Stimulated activated CD4-positive, alpha-beta T cell treated with anti-CD3 and anti-CD28 coated beads, TNF-alpha, amount 100 ng/mL, for 4 hours (primary cell): Measurements from ENCODE around the gene COMMD4.
"Not testable (repeated sequence)": the region's sequence is repeated elsewhere in the genome, so short reads cannot be mapped to it uniquely, and the experiment has no call there.

ENCODE experiments used
- DNase-seq, 3 experiments: peaks; one replicate each; pipeline ENCODE4 v3.0.0-alpha.2; 2020; ENCODE audit warnings: low read depth in 3 of 3

Gene COMMD4

GRCh38 chr15:75371901-75372688 lies 36.2 kb downstream of the COMMD4 start:
- no peak for DNase-seq

DNA sequence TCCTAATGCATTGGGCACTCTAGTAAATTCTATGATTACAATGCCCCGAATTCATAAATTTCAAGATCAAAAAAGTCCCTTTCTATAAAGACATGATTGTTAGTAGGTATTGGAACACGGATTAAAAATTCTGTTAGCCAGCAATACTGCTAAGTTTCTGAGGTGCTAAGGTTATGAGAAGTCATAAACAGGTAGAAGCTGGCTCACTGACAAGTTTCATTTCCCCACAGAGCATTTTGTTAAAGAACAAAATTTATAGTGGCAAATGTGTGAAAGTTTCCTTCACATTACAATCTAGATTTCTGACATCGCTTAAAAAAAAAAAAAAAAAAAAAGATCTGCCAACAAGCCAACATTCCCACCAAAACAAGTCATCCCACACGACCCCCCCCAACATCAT lies 44.9 kb downstream of the COMMD4 start:
- DNase-seq, result no peak

DNA sequence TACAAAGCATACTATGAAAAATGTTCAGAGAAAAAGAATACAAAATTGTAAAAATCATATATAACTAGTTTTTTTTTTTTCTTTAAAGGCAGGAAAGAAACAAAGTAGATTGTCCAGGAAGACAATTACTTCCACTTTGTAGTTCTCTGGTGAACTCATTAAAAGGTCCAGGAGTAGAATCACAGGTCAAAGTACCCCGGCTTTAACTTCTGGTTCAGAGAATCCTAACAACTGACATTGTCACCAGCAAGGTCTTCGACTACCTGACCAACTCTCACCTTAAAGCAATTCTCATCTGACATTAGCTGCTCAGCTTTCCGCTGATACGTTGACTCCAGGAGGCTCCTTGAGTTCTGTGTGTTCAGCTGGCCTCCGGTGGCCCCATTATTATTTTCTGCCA lies 48.1 kb downstream of the COMMD4 start:
- DNase-seq, result not testable (repeated sequence)
